NCI-H345 (cell line): Measurements from ENCODE around the gene NEUROG3.
"Not testable (repeated sequence)": the region's sequence is repeated elsewhere in the genome, so short reads cannot be mapped to it uniquely, and the experiment has no call there.

Source experiments
- DNase-seq: peaks from one replicate; lab custom pipeline; 2025; lab: John Stamatoyannopoulos, UW

Gene NEUROG3

DNA sequence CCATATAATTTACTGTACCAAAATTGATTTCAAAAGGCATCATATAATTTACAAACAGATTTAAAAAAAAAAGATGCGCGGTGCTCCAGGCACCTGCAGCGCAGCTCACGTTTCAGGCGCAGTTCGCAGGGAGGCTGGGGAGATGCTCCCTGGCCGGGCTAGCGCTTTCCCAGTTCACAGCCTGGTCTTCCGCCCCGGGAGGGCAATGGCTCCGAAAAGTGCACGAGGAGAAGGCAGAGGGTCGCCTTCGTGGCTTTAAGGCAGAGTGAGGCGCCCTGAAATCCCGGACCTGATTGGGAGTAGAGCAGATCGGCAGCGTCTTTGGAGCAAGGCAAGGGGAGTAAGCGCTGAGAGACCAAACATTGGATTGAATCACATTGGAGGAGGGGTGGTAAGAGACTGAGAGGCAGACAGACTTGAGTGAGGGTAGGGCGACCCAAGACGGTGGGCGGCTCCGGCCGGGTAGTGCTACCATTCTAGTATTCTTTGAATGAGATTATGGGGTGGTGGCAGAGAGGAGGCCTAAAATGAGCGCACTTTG, 1.5 kb downstream of the NEUROG3 start:
- no peak for DNase-seq

GRCh38 chr10:69570050-69570816, 3.0 kb downstream of the NEUROG3 start:
- DNase-seq: no peak

GRCh38 chr10:69569396-69569934, 3.8 kb downstream of the NEUROG3 start:
- no peak for DNase-seq

DNA sequence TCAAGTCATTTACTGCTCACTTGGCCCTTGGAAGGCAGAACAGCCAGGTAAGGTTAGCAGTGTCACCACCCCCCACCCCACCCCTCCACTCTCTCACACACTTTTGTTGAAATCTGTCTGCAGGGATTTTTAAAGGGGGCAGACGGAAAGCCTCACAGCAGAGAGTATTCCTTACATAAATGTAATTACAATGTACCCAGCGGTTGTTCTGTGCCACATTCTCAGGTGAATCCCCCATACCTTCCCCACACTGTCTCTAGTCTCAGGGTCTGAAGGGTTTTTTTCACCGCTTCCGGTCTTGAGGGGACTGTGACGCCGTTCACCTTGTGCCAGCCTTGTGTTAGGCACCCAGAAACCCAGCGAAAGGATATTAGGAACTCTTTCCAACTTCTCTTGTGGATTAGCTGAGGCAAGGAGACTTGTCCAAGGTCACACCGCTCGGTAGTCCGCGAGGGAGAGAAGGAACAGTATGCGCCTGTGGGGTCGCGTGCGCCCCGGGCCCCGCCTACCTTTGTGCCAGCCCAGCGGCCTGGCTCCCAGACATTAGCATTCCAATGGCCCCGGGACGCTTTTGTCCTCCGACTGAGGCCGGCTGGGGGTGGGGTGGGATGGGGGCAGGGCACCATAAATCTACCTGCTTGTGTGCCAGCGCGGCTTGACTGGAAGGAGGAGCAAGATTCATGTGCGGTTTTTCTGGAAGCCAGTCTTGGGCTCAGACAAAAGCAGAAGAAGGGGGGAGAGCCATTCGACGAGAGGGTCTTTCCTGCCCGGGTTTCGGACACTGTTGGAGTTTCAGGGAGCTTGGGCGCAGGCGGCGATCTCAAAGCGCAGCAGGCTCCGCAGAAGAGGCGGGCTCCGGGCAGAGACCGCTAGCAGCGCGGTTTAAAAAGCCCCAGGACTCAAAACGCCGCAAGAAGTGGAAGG, 4.5 kb downstream of the NEUROG3 start:
- no peak for DNase-seq

DNA sequence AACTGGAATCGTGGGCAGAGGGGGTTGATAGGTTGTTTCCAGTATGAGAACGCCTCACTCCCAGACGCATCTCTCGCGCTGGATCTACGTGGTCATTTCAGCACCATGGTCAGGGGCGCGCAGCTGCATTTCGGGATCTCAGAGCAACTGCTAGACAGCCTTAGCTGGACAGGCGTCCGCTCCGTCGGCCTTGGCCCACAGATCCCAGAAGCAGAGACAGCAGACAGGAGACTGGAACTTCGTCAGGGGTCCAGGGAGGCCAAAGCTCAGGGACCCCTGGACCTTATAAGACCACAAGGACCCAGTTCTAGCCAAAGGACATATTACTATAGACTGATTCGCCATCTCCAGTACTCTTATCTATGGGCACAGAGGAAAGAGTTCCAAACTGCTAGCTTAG, 5.3 kb downstream of the NEUROG3 start:
- no peak for DNase-seq

DNA sequence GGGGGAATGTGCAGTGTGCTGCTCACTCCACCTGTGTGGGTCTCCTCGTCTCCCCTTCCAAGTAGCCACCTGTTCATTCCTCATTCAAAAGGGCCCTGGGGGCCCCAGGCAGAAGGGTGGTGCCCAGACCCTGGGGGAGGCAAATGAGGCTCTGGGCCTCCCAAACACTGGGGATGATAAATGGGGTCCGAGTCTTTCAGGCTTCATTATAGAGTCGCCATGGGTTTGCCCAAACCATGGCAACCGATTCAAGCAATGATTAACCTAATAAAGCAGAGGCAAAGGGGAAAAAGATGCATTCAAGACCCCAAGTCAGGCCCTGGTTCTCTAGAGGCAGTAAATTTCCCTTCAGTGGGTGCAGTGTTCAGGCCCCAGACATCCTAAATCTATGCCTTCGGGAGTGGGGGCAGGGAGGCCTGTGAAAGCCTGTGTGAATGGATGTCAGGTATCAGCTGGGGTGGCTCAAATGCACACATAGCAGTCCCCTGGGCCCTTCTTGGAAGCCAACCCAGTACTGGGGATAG, 10.4 kb downstream of the NEUROG3 start:
- no peak for DNase-seq

DNA sequence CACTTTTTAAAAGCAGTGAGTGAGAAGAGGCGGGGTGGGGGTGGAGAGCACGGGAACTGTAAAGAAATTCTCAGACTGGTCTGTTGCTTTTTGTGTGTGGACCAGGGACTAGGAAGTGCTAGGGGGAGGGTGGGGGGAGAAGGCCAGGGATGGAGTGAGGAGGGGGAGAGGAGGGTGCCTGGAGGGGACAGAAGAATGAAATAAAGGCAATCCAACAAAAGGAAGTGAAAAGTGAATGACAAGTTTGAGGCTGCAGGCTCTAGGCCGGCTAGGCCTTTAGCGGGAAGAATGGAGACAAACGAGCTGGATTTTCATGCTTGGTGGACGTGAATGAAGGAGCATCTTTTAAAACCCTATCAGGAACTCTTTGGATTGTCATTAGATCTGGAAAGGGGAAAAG, 13.7 kb downstream of the NEUROG3 start:
- DNase-seq: no peak

- DNase-seq: no peak
Observed at GRCh38 chr10:69558559-69558958, 14.7 kb downstream of the NEUROG3 start.

DNA sequence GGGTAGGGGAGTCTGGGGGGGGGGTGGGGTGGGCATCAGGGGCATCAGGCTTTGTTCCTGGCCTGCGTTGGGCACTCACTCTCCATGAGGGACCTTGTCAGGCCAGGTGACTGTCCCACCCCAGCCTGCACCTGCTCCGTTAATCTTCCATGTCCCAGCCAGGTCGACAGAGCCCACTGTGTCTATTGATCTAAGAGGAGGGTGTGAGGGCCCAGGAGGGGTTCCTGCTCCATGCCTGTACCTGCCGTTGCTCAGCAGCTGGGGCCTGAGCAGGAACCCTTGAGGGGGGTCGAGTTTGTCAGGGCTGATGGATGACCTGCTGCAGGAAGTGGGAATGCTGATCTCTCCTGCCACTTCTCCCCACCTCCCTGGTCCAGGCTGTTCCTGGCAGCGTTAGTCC, 18.6 kb downstream of the NEUROG3 start:
- no peak for DNase-seq

DNA sequence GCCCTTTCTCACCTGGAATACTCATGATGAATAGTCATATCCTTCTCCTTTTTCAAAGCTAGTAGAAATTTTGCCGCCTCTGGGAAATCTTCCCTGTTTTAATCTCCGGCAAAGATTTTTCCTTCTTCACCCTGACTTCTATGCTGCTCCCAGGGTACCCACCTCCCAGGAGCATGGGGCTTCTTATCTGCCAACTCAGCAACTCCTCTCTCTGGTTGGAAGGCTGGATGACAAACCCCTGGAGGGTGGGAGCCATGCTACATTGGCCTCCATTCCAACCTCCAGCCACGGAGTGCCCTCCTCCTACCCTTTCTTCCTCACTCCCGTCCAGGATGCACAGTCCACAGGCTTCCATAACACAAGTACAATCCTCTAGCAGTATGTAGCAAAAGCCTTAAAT, 19.9 kb downstream of the NEUROG3 start:
- no peak for DNase-seq

GRCh38 chr10:69552268-69552667, 21.0 kb downstream of the NEUROG3 start:
- no peak for DNase-seq

GRCh38 chr10:69549959-69550358, 23.3 kb downstream of the NEUROG3 start:
- DNase-seq: no peak

- DNase-seq: no peak
Observed at GRCh38 chr10:69541463-69541862, 31.8 kb downstream of the NEUROG3 start.

DNA sequence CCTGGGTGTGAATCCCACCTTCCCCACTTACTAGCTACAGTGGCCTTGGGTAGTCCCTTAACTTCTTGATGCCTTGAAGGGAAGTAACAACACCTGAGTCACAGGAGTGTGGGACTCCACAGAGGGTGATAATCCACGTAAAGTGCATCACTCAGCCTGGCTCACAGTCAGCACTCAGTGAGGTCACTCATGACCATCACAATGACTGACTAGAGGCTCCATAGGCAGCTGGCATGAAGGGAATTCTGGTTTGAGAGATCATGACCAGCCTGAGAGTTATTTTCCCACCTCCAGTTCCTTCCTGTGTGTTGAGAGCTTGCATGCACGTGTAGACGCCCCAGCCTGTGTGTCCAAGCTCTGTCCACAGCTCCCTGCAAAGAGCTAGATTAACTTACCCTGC, 34.8 kb downstream of the NEUROG3 start:
- DNase-seq: no peak

DNA sequence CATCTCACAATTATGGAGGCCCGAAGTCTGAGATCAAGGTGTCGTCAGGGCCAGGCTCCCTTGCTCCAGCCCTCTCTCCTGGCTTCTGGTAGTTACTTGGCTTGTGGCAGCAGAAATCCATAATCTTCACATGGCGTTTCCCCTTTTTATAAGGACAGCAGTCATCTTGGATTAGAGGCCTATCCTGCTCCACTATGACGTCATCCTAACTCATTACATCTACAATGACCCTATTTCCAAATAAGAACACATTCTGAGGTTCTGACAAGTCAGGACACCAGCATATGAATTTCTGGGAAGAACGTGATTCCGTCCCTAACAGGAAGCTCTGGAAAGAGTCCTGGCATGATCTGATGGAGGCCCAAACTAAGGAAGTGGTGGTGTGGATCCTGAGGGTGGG, 35.8 kb downstream of the NEUROG3 start:
- DNase-seq: no peak

DNA sequence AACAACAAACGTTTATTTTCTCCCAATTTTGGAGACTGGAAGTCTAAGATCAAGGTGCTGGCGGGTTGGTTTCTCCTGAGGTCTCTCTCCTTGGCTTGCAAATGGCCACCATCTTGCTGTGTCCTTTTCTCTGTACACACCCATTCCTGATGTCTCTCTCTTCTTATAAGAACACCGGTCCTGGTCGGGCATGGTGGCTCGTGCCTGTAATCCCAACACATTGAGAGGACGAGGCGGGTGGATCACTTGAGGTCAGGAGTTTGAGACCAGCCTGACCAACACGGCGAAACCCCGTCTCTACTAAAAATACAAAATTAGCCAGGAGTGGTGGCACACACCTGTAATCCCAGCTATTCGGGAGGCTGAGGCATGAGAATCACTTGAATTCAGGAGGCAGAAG, 36.7 kb downstream of the NEUROG3 start:
- DNase-seq: not testable (repeated sequence)

DNA sequence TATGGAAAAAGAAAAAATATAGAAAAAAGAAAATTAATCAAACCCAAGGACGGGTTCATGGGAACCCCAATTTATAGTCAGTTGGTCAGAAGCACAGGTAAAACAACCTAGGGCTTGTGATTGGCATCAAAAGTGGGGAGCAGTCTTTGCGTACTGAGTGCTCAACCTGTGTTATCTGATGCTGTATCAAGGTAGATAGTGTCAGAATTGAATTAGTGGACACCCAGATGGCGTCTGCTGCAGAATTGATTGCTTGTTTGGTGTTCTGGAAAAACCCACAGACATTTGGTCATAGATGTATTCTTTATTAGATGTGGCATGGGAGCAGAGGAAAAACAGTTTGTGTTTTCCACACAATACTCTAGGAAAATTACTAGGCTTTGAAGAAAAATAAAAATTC, 39.6 kb downstream of the NEUROG3 start:
- DNase-seq: no peak

- no peak for DNase-seq
Observed at GRCh38 chr10:69527961-69528360, 45.3 kb downstream of the NEUROG3 start.
